SK-N-SH (cell line): Measurements from ENCODE around the gene PITPNM1. TPM values are rescaled to one million over a fixed set of nuclear protein-coding genes. Genes with fewer than 3 reads are reported as not detected.
"Not testable (repeated sequence)": the region's sequence is repeated elsewhere in the genome, so short reads cannot be mapped to it uniquely, and the experiment has no call there.

Experiments
- CTCF ChIA-PET: fragments of 300-600, 350-600 bp; formaldehyde crosslinking; extraction: SDS; loops from one replicate; lab custom pipeline; 2021; lab: Yijun Ruan, JAX
- POLR2A ChIA-PET: fragments of 350-600 bp; sonication (Branson Sonifier 250); formaldehyde crosslinking; extraction: SDS; loops from one replicate; lab custom pipeline; 2020; ENCODE audit warnings: antibody characterized with exemption, inconsistent platforms; lab: Yijun Ruan, JAX
- DNase-seq: peaks from one replicate; pipeline ENCODE4 v3.0.0; 2012
- H2AFZ ChIP-seq: fragments of 200-600 bp; sonication (generic); 2 replicates; pipeline ENCODE4 v1.8.1; 2016; ENCODE audit warnings: antibody characterized with exemption, mild to moderate bottlenecking, low read depth
- H3F3A ChIP-seq: fragments of 200-600 bp; sonication (generic); replicated peaks from 2 replicates; pipeline ENCODE3; 2016; ENCODE audit warnings: antibody characterized with exemption, mild to moderate bottlenecking; ENCODE audit not compliant: insufficient read depth
- H3K27ac ChIP-seq, 2 experiments: fragments of 200-500 bp in 1 of 2; fragments of 200-600 bp in 1 of 2; sonication (Bioruptor generic) in 1 of 2; sonication (generic), shearing (Covaris generic) in 1 of 2; 2 replicates each; pipeline versions ENCODE4 v1.5.1 to v1.6.1; 2014 to 2016; ENCODE audit warnings: low read depth in 2 of 2, inconsistent platforms in 1 of 2, low read length in 1 of 2, mild to moderate bottlenecking in 1 of 2, mixed read lengths in 1 of 2
- H3K27me3 ChIP-seq: fragments of 200-600 bp; sonication (generic), shearing (Covaris generic); 2 replicates; pipeline ENCODE4 v1.6.1; 2016; ENCODE audit warnings: mixed run types; ENCODE audit not compliant: insufficient read depth
- H3K36me3 ChIP-seq, 2 experiments: fragments of 200-500 bp in 1 of 2; fragments of 200-600 bp in 1 of 2; sonication (Bioruptor generic) in 1 of 2; sonication (generic) in 1 of 2; replicated peaks in 1 of 2; 2 replicates each; pipeline versions ENCODE3 to v1.5.1; 2014 to 2016; ENCODE audit warnings: low read length in 1 of 2, mild to moderate bottlenecking in 1 of 2; ENCODE audit not compliant: insufficient read depth in 2 of 2, control insufficient read depth in 1 of 2
- H3K4me1 ChIP-seq, 2 experiments: fragments of 200-500 bp in 1 of 2; fragments of 200-600 bp in 1 of 2; sonication (Bioruptor generic) in 1 of 2; sonication (generic), shearing (Covaris generic) in 1 of 2; 2 replicates each; pipeline versions ENCODE4 v1.5.1 to v1.6.1; 2014 to 2016; ENCODE audit warnings: low read depth in 1 of 2, low read length in 1 of 2, mixed run types in 1 of 2; ENCODE audit not compliant: insufficient read depth in 2 of 2, control insufficient read depth in 1 of 2
- H3K4me2 ChIP-seq: fragments of 200-600 bp; sonication (generic), shearing (Covaris generic); 2 replicates; pipeline ENCODE4 v1.6.1; 2017; ENCODE audit warnings: mixed run types
- H3K4me3 ChIP-seq, 2 experiments: fragments of 200-500 bp in 1 of 2; fragments of 200-600 bp in 1 of 2; sonication (Bioruptor generic) in 1 of 2; sonication (generic), shearing (Covaris generic) in 1 of 2; 2 replicates each; pipeline versions ENCODE4 v1.5.1 to v1.8.1; 2014 to 2016; ENCODE audit warnings: low read depth in 2 of 2, inconsistent platforms in 1 of 2, low read length in 1 of 2, mild to moderate bottlenecking in 1 of 2, mixed read lengths in 1 of 2, moderate library complexity in 1 of 2
- H3K79me2 ChIP-seq: fragments of 200-600 bp; sonication (generic); 2 replicates; pipeline ENCODE4 v1.8.1; 2017; ENCODE audit warnings: mild to moderate bottlenecking; ENCODE audit not compliant: insufficient read depth
- H3K9ac ChIP-seq: fragments of 200-600 bp; sonication (generic); 2 replicates; pipeline ENCODE4 v1.6.1; 2017; ENCODE audit warnings: mixed run types
- H3K9me2 ChIP-seq: fragments of 200-600 bp; sonication (generic); 2 replicates; pipeline ENCODE4 v1.6.1; 2017; ENCODE audit warnings: mixed run types
- H3K9me3 ChIP-seq: fragments of 200-600 bp; sonication (generic); 2 replicates; pipeline ENCODE4 v1.6.1; 2017; ENCODE audit warnings: mixed run types, mild to moderate bottlenecking, moderate library complexity
- H4K20me1 ChIP-seq: fragments of 200-600 bp; sonication (generic); 2 replicates; pipeline ENCODE4 v1.6.1; 2017; ENCODE audit warnings: mild to moderate bottlenecking, mixed run types; ENCODE audit not compliant: insufficient read depth
- EP300 ChIP-seq, 2 experiments: IDR thresholded peaks; 2 replicates each; pipeline versions ENCODE4 v1.4.0 to v1.6.1; 2012; ENCODE audit warnings: borderline replicate concordance in 1 of 2, low read depth in 1 of 2, low read length in 1 of 2
- FOSL2 ChIP-seq: IDR thresholded peaks from 2 replicates; pipeline ENCODE4 v1.4.0; 2012; ENCODE audit warnings: low read depth, mild to moderate bottlenecking, moderate library complexity, borderline replicate concordance
- FOXM1 ChIP-seq: IDR thresholded peaks from 2 replicates; pipeline ENCODE4 v1.4.0; 2012; ENCODE audit warnings: low read depth, mild to moderate bottlenecking
- GABPA ChIP-seq: IDR thresholded peaks from 2 replicates; pipeline ENCODE4 v1.4.0; 2012; ENCODE audit warnings: low read depth, mild to moderate bottlenecking
- MAX ChIP-seq: IDR thresholded peaks from 2 replicates; pipeline ENCODE4 v1.4.0; 2012; ENCODE audit warnings: low read depth
- MXI1 ChIP-seq: IDR thresholded peaks from 2 replicates; pipeline ENCODE4 v1.6.1; 2012; ENCODE audit warnings: mild to moderate bottlenecking, low read depth, low read length, improper control_type of control experiment
- NFIC ChIP-seq: IDR thresholded peaks from 2 replicates; pipeline ENCODE4 v1.4.0; 2012; ENCODE audit warnings: borderline replicate concordance
- POLR2AphosphoS5 ChIP-seq: IDR thresholded peaks from 2 replicates; pipeline ENCODE4 v1.6.1; 2012; ENCODE audit warnings: low read depth, low read length
- RCOR1 ChIP-seq: fragments of 150-350 bp; IDR thresholded peaks from 2 replicates; pipeline ENCODE4 v1.6.1; 2017; ENCODE audit warnings: antibody characterized with exemption, low read length
- RFX5 ChIP-seq: IDR thresholded peaks from 2 replicates; pipeline ENCODE4 v1.6.1; 2012; ENCODE audit warnings: mild to moderate bottlenecking, improper control_type of control experiment, low read length
- TCF12 ChIP-seq: IDR thresholded peaks from 2 replicates; pipeline ENCODE4 v1.4.0; 2012
- YY1 ChIP-seq: IDR thresholded peaks from 2 replicates; pipeline ENCODE4 v1.4.0; 2012; ENCODE audit warnings: low read depth, mild to moderate bottlenecking
- WGBS: methylation state at CpG from one replicate; pipeline ENCODE4 v1.1.6; 2017; ENCODE audit warnings: low lambda C conversion rate; 5-methylcytosine and 5-hydroxymethylcytosine counted together
- polyA plus RNA-seq, 3 experiments: library from polyadenylated mRNA; depleted of rRNA; stranded (reverse); fragments of >200 nt; gene quantifications; 2 replicates each; pipeline ENCODE4 v1.2.3, GENCODE V29; 2012
- TF ChIP-seq, protein P1 (sequence below): fragments of 200-600 bp; sonication (generic); IDR thresholded peaks from 2 replicates; pipeline ENCODE4 v1.6.1; 2017; ENCODE audit warnings: antibody characterized with exemption, mild to moderate bottlenecking, moderate library complexity
- TF ChIP-seq, protein P2 (sequence below): IDR thresholded peaks from 2 replicates; pipeline ENCODE4 v1.4.0; 2012; ENCODE audit warnings: low read depth, borderline replicate concordance
- TF ChIP-seq, protein P3 (sequence below): IDR thresholded peaks from 2 replicates; pipeline ENCODE4 v1.4.0; 2012; ENCODE audit warnings: low read depth, borderline replicate concordance

PITPNM1 gene
- polyA plus RNA-seq, 1 of the 3 experiments (the other 2 are of a cell fraction), result 24.2 TPM

GRCh38 chr11:67514116-67514515, 9.0 kb upstream of the PITPNM1 start (continued):
- TF ChIP-seq, protein P1, sequence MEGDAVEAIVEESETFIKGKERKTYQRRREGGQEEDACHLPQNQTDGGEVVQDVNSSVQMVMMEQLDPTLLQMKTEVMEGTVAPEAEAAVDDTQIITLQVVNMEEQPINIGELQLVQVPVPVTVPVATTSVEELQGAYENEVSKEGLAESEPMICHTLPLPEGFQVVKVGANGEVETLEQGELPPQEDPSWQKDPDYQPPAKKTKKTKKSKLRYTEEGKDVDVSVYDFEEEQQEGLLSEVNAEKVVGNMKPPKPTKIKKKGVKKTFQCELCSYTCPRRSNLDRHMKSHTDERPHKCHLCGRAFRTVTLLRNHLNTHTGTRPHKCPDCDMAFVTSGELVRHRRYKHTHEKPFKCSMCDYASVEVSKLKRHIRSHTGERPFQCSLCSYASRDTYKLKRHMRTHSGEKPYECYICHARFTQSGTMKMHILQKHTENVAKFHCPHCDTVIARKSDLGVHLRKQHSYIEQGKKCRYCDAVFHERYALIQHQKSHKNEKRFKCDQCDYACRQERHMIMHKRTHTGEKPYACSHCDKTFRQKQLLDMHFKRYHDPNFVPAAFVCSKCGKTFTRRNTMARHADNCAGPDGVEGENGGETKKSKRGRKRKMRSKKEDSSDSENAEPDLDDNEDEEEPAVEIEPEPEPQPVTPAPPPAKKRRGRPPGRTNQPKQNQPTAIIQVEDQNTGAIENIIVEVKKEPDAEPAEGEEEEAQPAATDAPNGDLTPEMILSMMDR, result no peak

DNA sequence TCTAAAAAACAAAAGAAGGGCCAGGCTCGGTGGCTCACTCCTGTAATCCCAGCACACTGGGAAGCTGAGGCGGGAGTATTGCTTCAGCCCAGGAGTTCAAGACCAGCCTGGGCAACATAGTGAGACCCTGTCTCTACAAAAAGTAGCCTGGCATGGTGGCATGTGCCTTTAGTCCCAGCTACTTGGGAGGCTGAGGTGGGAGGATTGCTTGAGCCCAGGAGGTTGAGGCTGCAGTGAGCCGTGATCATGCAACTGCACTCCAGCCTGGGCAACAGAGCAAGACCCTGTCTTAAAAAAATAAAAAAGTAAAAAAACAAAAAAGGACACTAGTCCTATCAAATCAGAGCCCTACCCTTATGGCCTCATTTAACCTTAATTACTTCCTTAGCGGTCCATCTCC, 6.4 kb upstream of the PITPNM1 start:
- H3K9me3 ChIP-seq, H3K27ac ChIP-seq, H3K4me3 ChIP-seq, H3K9me2 ChIP-seq, POLR2A ChIA-PET, H4K20me1 ChIP-seq, H3K27me3 ChIP-seq, H3K4me2 ChIP-seq, DNase-seq, H2AFZ ChIP-seq, H3K9ac ChIP-seq, CTCF ChIA-PET, H3K36me3 ChIP-seq: not testable (repeated sequence)
- H3K79me2 ChIP-seq, result peaks cover 11% of the 10 kb centered on the region; the same call in 1 of the 2 replicates
- peaks cover 11% of the 10 kb centered on the region for H3F3A ChIP-seq
- 48% methylated on average over 4 of the region's 4 CpGs for WGBS
- H3K4me1 ChIP-seq, result peaks cover 3 to 16% of the 10 kb centered on the region in 2 experiments; a peak in 3 of 4 replicates

DNA sequence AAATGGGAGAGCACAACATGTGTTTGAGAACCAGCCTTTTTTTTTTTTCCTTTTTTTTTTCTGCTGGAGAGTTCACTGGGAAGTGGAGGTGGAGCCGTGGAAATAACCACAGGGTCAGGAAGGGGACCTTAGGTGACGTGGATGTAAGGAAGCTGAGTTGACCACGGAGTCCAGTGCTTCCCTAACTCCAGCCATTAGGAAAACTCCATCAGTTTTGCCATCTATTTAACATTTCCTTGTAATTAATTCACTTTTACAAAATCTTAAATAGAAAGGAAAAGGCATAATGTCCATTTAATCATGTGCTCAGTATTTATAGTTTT, 4.8 kb upstream of the PITPNM1 start:
- H3K9me3 ChIP-seq, result no peaks in the 10 kb centered on the region
- H4K20me1 ChIP-seq, result no peaks in the 10 kb centered on the region
- H3K27me3 ChIP-seq, result no peaks in the 10 kb centered on the region; the same call in 1 of the 2 replicates
- ChIA-PET CTCF (no interaction called here), POLR2A (no interaction called here)
- H3K4me3 ChIP-seq, result no peak overlapping the region
- no peak overlapping the region for H3K9ac ChIP-seq
- peaks cover 15% of the 10 kb centered on the region; the same call in 1 of the 2 replicates for H3K79me2 ChIP-seq
- peaks cover 10 to 28% of the 10 kb centered on the region in 2 experiments for H3K4me1 ChIP-seq
- H3K27ac ChIP-seq, result no peak overlapping the region
- no peaks in the 10 kb centered on the region for H3K9me2 ChIP-seq
- no peak for DNase-seq
- no peak overlapping the region for H2AFZ ChIP-seq
- peaks cover 0 to 6% of the 10 kb centered on the region in 2 experiments for H3K36me3 ChIP-seq
- no peak for TF ChIP-seq RFX5
- no peak for TF ChIP-seq EP300 (IDR thresholded peaks at IDR 0.05; ENCODE audit: borderline replicate concordance in 1 of 2, low read depth in 1 of 2, low read length in 1 of 2)
- no peak for TF ChIP-seq GABPA
- TF ChIP-seq POLR2AphosphoS5, result no peak
- TF ChIP-seq, all 33 proteins: peak for 0
- WGBS, result 79% methylated on average over 3 of the region's 3 CpGs
- no peak overlapping the region for H3K4me2 ChIP-seq
- peaks cover 22% of the 10 kb centered on the region for H3F3A ChIP-seq

DNA sequence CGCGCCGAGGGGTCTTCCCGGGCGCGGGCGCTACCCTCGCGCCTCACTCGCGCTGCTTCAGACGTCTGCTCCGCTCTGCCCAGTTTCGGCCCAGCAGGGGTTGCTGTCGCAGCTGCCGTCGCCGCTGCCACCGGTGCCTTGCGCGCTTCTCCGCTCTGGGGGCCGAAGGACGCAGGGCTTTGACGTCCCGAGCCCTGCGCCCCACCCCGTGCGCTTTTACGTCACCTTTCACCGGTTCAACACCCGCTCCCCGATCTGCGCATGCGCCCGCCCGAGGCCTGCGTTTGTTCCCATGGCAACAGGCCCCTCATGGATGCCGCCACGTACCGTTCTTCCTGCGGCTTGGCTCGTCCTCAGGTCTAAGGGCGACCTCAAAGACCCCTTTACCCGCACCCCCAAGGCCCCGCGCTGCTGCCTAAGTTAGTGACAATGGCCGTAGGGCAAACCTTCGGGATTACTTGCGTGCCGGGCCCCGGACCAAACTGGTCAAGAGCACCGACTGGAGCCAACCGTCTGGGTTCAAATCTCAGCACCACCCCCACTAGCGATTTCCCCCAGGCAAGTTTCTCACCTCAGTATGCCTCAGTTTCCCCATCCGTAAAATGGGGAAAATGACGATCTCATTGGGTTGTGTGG, 3.4 kb upstream of the PITPNM1 start:
- H3K4me3 ChIP-seq, result peak overlapping the region; percentile 68 to 89
- CTCF ChIA-PET, result interaction anchor here (1.1 kb wide), 1 partner anchor 16 kb away, joined by 3 read pairs; no protein-coding TSS in a partner anchor
- H3K9ac ChIP-seq, result peak overlapping the region; percentile 77
- peak overlapping the region; percentile 81 for H2AFZ ChIP-seq
- H3K4me1 ChIP-seq, result peaks cover 10 to 32% of the 10 kb centered on the region in 2 experiments
- H3K9me3 ChIP-seq, result no peaks in the 10 kb centered on the region
- H3K36me3 ChIP-seq, result peaks cover 0 to 6% of the 10 kb centered on the region in 2 experiments
- H3F3A ChIP-seq, result peaks cover 22% of the 10 kb centered on the region
- no peaks in the 10 kb centered on the region for H3K9me2 ChIP-seq
- DNase-seq, result peak; percentile 98
- H3K4me2 ChIP-seq, result peak overlapping the region; percentile 67
- POLR2A ChIA-PET, result interaction anchor here (1.4 kb wide), 1 partner anchor 107 kb away, joined by 5 read pairs; the partner anchor contains the start of gene PPP1CA
- WGBS, result 2% methylated on average over 19 of the region's 57 CpGs
- peaks cover 2% of the 10 kb centered on the region; the same call in 1 of the 2 replicates for H4K20me1 ChIP-seq
- peaks cover 19% of the 10 kb centered on the region for H3K79me2 ChIP-seq
- no peaks in the 10 kb centered on the region; the same call in 1 of the 2 replicates for H3K27me3 ChIP-seq
- peak overlapping the region; percentile 89 to 96 for H3K27ac ChIP-seq
- TF ChIP-seq FOSL2, result no peak
- TF ChIP-seq, protein P2, sequence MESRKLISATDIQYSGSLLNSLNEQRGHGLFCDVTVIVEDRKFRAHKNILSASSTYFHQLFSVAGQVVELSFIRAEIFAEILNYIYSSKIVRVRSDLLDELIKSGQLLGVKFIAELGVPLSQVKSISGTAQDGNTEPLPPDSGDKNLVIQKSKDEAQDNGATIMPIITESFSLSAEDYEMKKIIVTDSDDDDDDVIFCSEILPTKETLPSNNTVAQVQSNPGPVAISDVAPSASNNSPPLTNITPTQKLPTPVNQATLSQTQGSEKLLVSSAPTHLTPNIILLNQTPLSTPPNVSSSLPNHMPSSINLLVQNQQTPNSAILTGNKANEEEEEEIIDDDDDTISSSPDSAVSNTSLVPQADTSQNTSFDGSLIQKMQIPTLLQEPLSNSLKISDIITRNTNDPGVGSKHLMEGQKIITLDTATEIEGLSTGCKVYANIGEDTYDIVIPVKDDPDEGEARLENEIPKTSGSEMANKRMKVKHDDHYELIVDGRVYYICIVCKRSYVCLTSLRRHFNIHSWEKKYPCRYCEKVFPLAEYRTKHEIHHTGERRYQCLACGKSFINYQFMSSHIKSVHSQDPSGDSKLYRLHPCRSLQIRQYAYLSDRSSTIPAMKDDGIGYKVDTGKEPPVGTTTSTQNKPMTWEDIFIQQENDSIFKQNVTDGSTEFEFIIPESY, result no peak
- TF ChIP-seq MAX, result no peak; the same call in 1 of the 2 replicates
- TF ChIP-seq TCF12, result no peak
- no peak for TF ChIP-seq NFIC
- TF ChIP-seq YY1, result peak; percentile 78
- TF ChIP-seq, protein P3, sequence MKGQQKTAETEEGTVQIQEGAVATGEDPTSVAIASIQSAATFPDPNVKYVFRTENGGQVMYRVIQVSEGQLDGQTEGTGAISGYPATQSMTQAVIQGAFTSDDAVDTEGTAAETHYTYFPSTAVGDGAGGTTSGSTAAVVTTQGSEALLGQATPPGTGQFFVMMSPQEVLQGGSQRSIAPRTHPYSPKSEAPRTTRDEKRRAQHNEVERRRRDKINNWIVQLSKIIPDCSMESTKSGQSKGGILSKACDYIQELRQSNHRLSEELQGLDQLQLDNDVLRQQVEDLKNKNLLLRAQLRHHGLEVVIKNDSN, result no peak
- peak; percentile 91 for TF ChIP-seq MXI1
- no peak for TF ChIP-seq FOXM1
- TF ChIP-seq RFX5, result peak; percentile 45; the same call in 1 of the 2 replicates
- TF ChIP-seq RCOR1, result no peak; the same call in 1 of the 2 replicates
